K562 (cell line): ENCODE measurements around the gene USP5.

Experiments
- ATF7 ChIP-seq: fragments of 450-650 bp; IDR thresholded peaks from 2 replicates; pipeline ENCODE4 v1.7.1; 2014; ENCODE audit warnings: mild to moderate bottlenecking, moderate library complexity
- DIDO1 ChIP-seq: fragments of 450-650 bp; IDR thresholded peaks from 2 replicates; pipeline ENCODE4 v1.6.1; 2016; ENCODE audit warnings: low read depth, missing biosample characterization, missing genetic modification characterization
- EP300 ChIP-seq: IDR thresholded peaks from 2 replicates; pipeline ENCODE4 v1.6.1; 2012; ENCODE audit warnings: low read length, improper control_type of control experiment
- FOSL1 ChIP-seq: fragments of 200-800 bp; sonication (Bioruptor generic); conservative IDR thresholded peaks from 2 replicates; pipeline ENCODE4 v1.6.1; 2016; ENCODE audit warnings: missing genetic modification characterization, missing compliant biosample characterization
- GABPB1 ChIP-seq: sonication (generic); formaldehyde crosslinking; IDR thresholded peaks from 2 replicates; pipeline ENCODE4 v1.8.0; 2022; ENCODE audit warnings: mild to moderate bottlenecking, missing genetic modification reagents
- SMARCA4 ChIP-seq: fragments of 450-650 bp; IDR thresholded peaks from 2 replicates; pipeline ENCODE4 v1.6.1; 2016
- SMARCA5 ChIP-seq: fragments of 450-650 bp; IDR thresholded peaks from 2 replicates; pipeline ENCODE4 v1.6.1; 2016
- TAF15 ChIP-seq: fragments of 200-400 bp; formaldehyde crosslinking; IDR thresholded peaks from 2 replicates; pipeline ENCODE4 v1.6.1; 2017; ENCODE audit warnings: mild to moderate bottlenecking, low read depth, low read length, moderate library complexity
- ZNF282 ChIP-seq: sonication (generic); formaldehyde crosslinking; IDR thresholded peaks from 2 replicates; pipeline ENCODE4 v1.8.1; 2023; ENCODE audit warnings: missing genetic modification reagents

- no peak for TF ChIP-seq FOSL1 (tag)
- TF ChIP-seq ATF7, result no peak
- no peak for TF ChIP-seq TAF15
- TF ChIP-seq EP300, result no peak
- no peak for TF ChIP-seq ZNF282 (CRISPR knock-in tag)
- no peak for TF ChIP-seq SMARCA4
- no peak for TF ChIP-seq SMARCA5
- TF ChIP-seq DIDO1, result no peak
- no peak for TF ChIP-seq GABPB1 (CRISPR knock-in tag)
Measured at GRCh38 chr12:6891646-6892001, 39.7 kb downstream of the USP5 start.
